Erythroblast (primary cell): ENCODE measurements around the gene ALS2CL.

Experiments used
- GATA1 ChIP-seq: IDR thresholded peaks from 2 replicates; pipeline ENCODE4 v1.6.1; 2011; ENCODE audit warnings: low read depth, mild to moderate bottlenecking, control low read depth, low read length, moderate library complexity
- POLR2A ChIP-seq: IDR thresholded peaks from 2 replicates; pipeline ENCODE4 v1.6.1; 2011; ENCODE audit warnings: mild to moderate bottlenecking, low read length

DNA sequence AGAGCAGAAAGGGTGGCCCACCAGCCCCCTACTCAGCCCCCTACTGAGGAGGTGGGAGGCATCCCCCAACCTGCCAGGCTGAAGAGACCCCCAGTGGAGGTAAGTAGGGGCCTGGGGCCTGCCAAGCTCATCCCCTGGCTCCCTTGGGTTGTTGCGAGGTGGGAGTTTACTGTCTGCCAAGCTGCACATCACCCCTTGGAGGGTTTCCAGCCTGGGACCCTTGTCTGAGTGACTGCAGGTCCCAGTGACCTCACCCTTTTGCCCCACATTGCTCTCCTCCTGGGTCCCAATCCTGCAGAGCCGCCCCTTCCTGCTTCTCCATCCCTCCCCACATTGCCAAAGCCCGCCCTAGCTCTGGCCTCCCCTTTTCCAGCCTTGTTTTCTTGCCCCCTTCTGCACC lies 1.0 kb upstream of the ALS2CL start:
- no peak for TF ChIP-seq POLR2A
- TF ChIP-seq GATA1 = no peak
